Measurements from ENCODE around the gene AKR1C1. TPM values are rescaled to one million over a fixed set of nuclear protein-coding genes. Genes with fewer than 3 reads are reported as not detected.

Gene AKR1C1
- total RNA-seq, 1 experiment from 2014 or later, result 2.1 TPM

GRCh38 chr10:5018134-5018533 lies 54.9 kb downstream of the AKR1C1 start:
- no TSS peak for BruUV-seq (replicated peaks)

More at GRCh38 chr10:5018134-5018533, 54.9 kb downstream of the AKR1C1 start:
- Histone ChIP-seq H4K20me1 (ENCODE audit: insufficient read depth) (no peaks in the 10 kb centered on the region), H3K79me2 (ENCODE audit: insufficient read depth, low read length) (no peaks in the 10 kb centered on the region), H3K9me2 (ENCODE audit: insufficient read depth) (no peaks in the 10 kb centered on the region), H3K4me1 (ENCODE audit: control insufficient read depth in 1 of 2, insufficient read depth in 2 of 2, low read length in 2 of 2) (peaks cover 0 to 4% of the 10 kb centered on the region in 2 experiments; a peak in 1 of 4 replicates), H3K36me3 (ENCODE audit: control insufficient read depth in 1 of 2, insufficient read depth in 2 of 2, low read length in 2 of 2) (no peaks in the 10 kb centered on the region), H3K9ac (ENCODE audit: low read length) (no peak overlapping the region), H3K27me3 (ENCODE audit: insufficient read depth, low read length) (no peaks in the 10 kb centered on the region), H2AFZ (ENCODE audit: low read depth, low read length, poor library complexity, severe bottlenecking) (no peak overlapping the region), H3K4me2 (ENCODE audit: low read length) (no peak overlapping the region), H3K9me3 (ENCODE audit: control insufficient read depth in 1 of 2, insufficient read depth in 1 of 2, low read depth in 1 of 2, low read length in 2 of 2) (no peaks in the 10 kb centered on the region), H3K4me3 (replicated peaks in 1 of 2; ENCODE audit: low read depth in 1 of 2, low read length in 2 of 2) (no peak overlapping the region), H3K27ac (ENCODE audit: low read depth, low read length) (no peak overlapping the region)
- intact Hi-C loops (cut with micrococcal nuclease), result no loop called here
- CTCF ChIA-PET, result no interaction called here
- TF ChIP-seq TCF7L2 (IDR thresholded peaks at IDR 0.05; ENCODE audit: borderline replicate concordance, extremely low read depth, insufficient read depth, insufficient read length) (no peak), EZH2phosphoT487 (IDR thresholded peaks at IDR 0.05; ENCODE audit: borderline replicate concordance) (no peak), EZH2 (IDR thresholded peaks at IDR 0.05) (no peak), CEBPB (IDR thresholded peaks at IDR 0.05; ENCODE audit: low read depth) (no peak), ELF1 (IDR thresholded peaks at IDR 0.05; ENCODE audit: borderline replicate concordance, low read depth) (no peak), POLR2A (IDR thresholded peaks at IDR 0.05; ENCODE audit: borderline replicate concordance, extremely low read depth, insufficient read depth, insufficient read length) (no peak), ZFX (IDR thresholded peaks at IDR 0.05) (no peak), ZNF274 (IDR thresholded peaks at IDR 0.05; ENCODE audit: low read depth, low read length) (no peak), EGR1 (IDR thresholded peaks at IDR 0.05; ENCODE audit: low read depth) (no peak), REST (IDR thresholded peaks at IDR 0.05; ENCODE audit: low read depth) (no peak), SRF (IDR thresholded peaks at IDR 0.05; ENCODE audit: low read depth) (no peak), CBX3 (IDR thresholded peaks at IDR 0.05; ENCODE audit: low read depth) (no peak), YY1 (IDR thresholded peaks at IDR 0.05; ENCODE audit: extremely low read depth, insufficient replicate concordance, low read depth, low read length) (no peak), RAD21 (IDR thresholded peaks at IDR 0.05; ENCODE audit: low read depth) (no peak), MAX (IDR thresholded peaks at IDR 0.05) (no peak), FOSL1 (IDR thresholded peaks at IDR 0.05; ENCODE audit: low read depth) (no peak), CTCF (IDR thresholded peaks at IDR 0.05 in 2 of 3, conservative IDR thresholded peaks at IDR 0.05 in 1 of 3; ENCODE audit: borderline replicate concordance in 1 of 3, insufficient read depth in 1 of 3, low read depth in 2 of 3, low read length in 2 of 3) (no peak), ZBTB33 (IDR thresholded peaks at IDR 0.05; ENCODE audit: extremely low read depth, insufficient replicate concordance, low read length) (no peak)
- DNase-seq (ENCODE audit: low read depth, low spot score), result no peak
- ATAC-seq, result no peak
- POLR2A ChIA-PET, result no interaction called here
- RAD21 ChIA-PET (ENCODE audit: low non-redundant PET in 1 of 2, low total read pairs in 2 of 2, uncharacterized antibody in 2 of 2, unreplicated experiment in 2 of 2), result no interaction called here

Measured in HCT116 (cell line).